Lower leg skin (tissue), 4 donors: ENCODE measurements around the gene MIPOL1. TPM values are rescaled to one million over a fixed set of nuclear protein-coding genes. Genes with fewer than 3 reads are reported as not detected.

Experiments
- DNase-seq, 2 donors: peaks; one replicate each; pipeline ENCODE4 v3.0.0-alpha.2; 2019; ENCODE audit warnings: low spot score in 2 of 2
- H3K4me3 ChIP-seq: fragments of 200-600 bp; sonication (generic); 2 replicates; pipeline ENCODE4 v1.5.1; 2017; ENCODE audit warnings: mild to moderate bottlenecking, low read depth; ENCODE audit not compliant: poor library complexity, severe bottlenecking
- CTCF ChIP-seq, 3 donors: fragments of 450-650 bp; IDR thresholded peaks; one replicate each; pipeline ENCODE4 v1.5.1; 2016; ENCODE audit warnings: antibody characterized with exemption in 3 of 3, mild to moderate bottlenecking in 3 of 3, moderate library complexity in 2 of 3
- POLR2A ChIP-seq, 2 donors: fragments of 450-650 bp; IDR thresholded peaks; one replicate each; pipeline ENCODE4 v1.6.1; 2016 to 2017; ENCODE audit warnings: antibody characterized with exemption in 2 of 2, mild to moderate bottlenecking in 1 of 2, moderate library complexity in 1 of 2
- WGBS, 2 donors: methylation state at CpG; one replicate each; pipeline ENCODE4 v1.1.5; 2018; 5-methylcytosine and 5-hydroxymethylcytosine counted together
- intact Hi-C: fragments of 100-400 bp; cut with DNase I; formaldehyde crosslinking; loops from one replicate; pipeline ENCODE4 v1.15.0; 2023; ENCODE audit warnings: low total_unique reads
- total RNA-seq, 4 donors: library from RNA; depleted of rRNA; stranded (reverse); fragments of >200 nt; gene quantifications; one replicate each; pipeline ENCODE4 v1.1.0, GENCODE V29; 2016

The MIPOL1 gene
- total RNA-seq, 4 donors from 2014 or later, result 3.6 to 6.9 (median 5.9) TPM

GRCh38 chr14:37422748-37423147 lies 225.0 kb downstream of the MIPOL1 start:
- intact Hi-C loops, result no loop called here
- 68 to 77% methylated on average over 2 of the region's 2 CpGs for WGBS, 2 donors
- TF ChIP-seq POLR2A (IDR thresholded peaks at IDR 0.05), result no peak
- no peak for TF ChIP-seq CTCF (IDR thresholded peaks at IDR 0.05)
- no peak for DNase-seq
- H3K4me3 ChIP-seq, result no peak overlapping the region

GRCh38 chr14:37428954-37429353 lies 231.2 kb downstream of the MIPOL1 start:
- WGBS, 2 donors, result 50 to 53% methylated on average over 1 of the region's 1 CpG
- no peak overlapping the region for H3K4me3 ChIP-seq
- DNase-seq, result no peak
- TF ChIP-seq POLR2A (IDR thresholded peaks at IDR 0.05), result no peak
- TF ChIP-seq CTCF (IDR thresholded peaks at IDR 0.05), result no peak
- intact Hi-C loops, result no loop called here

GRCh38 chr14:37429618-37430017 lies 231.9 kb downstream of the MIPOL1 start:
- intact Hi-C loops, result no loop called here
- no peak for DNase-seq
- no peak for TF ChIP-seq POLR2A (IDR thresholded peaks at IDR 0.05)
- no peak for TF ChIP-seq CTCF (IDR thresholded peaks at IDR 0.05)
- no peak overlapping the region for H3K4me3 ChIP-seq
- 76 to 83% methylated on average over 1 of the region's 1 CpG for WGBS, 2 donors

- 92 to 93% methylated on average over 3 of the region's 3 CpGs for whole genome bisulfite sequencing, 2 donors
- no peak overlapping the region for H3K4me3 ChIP-seq
- intact Hi-C loops, result no loop called here
These were observed 237.1 kb downstream of the MIPOL1 start for GRCh38 chr14:37434867-37435266.

GRCh38 chr14:37436519-37436918 lies 238.8 kb downstream of the MIPOL1 start:
- DNase-seq, result no peak
- intact Hi-C loops, result no loop called here
- no peak overlapping the region for H3K4me3 ChIP-seq
- 63 to 68% methylated on average over 3 of the region's 3 CpGs for WGBS, 2 donors
- no peak for TF ChIP-seq CTCF (IDR thresholded peaks at IDR 0.05)
- TF ChIP-seq POLR2A (IDR thresholded peaks at IDR 0.05), result no peak

More at GRCh38 chr14:37434867-37435266, 237.1 kb downstream of the MIPOL1 start:
- no peak for DNase-seq
- TF ChIP-seq CTCF (IDR thresholded peaks at IDR 0.05) (no peak), POLR2A (IDR thresholded peaks at IDR 0.05) (no peak)

GRCh38 chr14:37437490-37437889 lies 239.8 kb downstream of the MIPOL1 start:
- no peak overlapping the region for H3K4me3 ChIP-seq
- intact Hi-C loops, result no loop called here

More at GRCh38 chr14:37437490-37437889, 239.8 kb downstream of the MIPOL1 start:
- TF ChIP-seq POLR2A (IDR thresholded peaks at IDR 0.05) (no peak), CTCF (IDR thresholded peaks at IDR 0.05) (no peak)
- WGBS, 2 donors, result 59 to 60% methylated on average over 2 of the region's 2 CpGs
- DNase-seq, result no peak
